A172 (cell line): ENCODE measurements around the gene LYSMD3. TPM values are rescaled to one million over a fixed set of nuclear protein-coding genes. Genes with fewer than 3 reads are reported as not detected.
A peak's percentile ranks its signal among the peaks of the same experiment; 100 is the strongest.
"Not testable (repeated sequence)": the region's sequence is repeated elsewhere in the genome, so short reads cannot be mapped to it uniquely, and the experiment has no call there.

Experiments used
- DNase-seq: peaks from one replicate; pipeline ENCODE4 v3.0.0-alpha.2; 2015; ENCODE audit warnings: low spot score
- total RNA-seq: library from RNA; depleted of rRNA; stranded (reverse); fragments of >200 nt; shearing (Covaris generic); gene quantifications from 2 replicates; pipeline ENCODE4 v1.2.3, GENCODE V29; 2014; rRNA removed

LYSMD3 gene
- 14.7 and 17.7 TPM in 2 replicates for total RNA-seq

GRCh38 chr5:90529194-90529938, at the start of gene LYSMD3:
Gene LYSMD3, minus strand, starts transcription at chr5:90529584. Its CDS starts 4,295 bp downstream, at chr5:90525289.
- peak; percentile 91 for DNase-seq

GRCh38 chr5:90576566-90576965, 47.2 kb upstream of the LYSMD3 start:
- not testable (repeated sequence) for DNase-seq

DNA sequence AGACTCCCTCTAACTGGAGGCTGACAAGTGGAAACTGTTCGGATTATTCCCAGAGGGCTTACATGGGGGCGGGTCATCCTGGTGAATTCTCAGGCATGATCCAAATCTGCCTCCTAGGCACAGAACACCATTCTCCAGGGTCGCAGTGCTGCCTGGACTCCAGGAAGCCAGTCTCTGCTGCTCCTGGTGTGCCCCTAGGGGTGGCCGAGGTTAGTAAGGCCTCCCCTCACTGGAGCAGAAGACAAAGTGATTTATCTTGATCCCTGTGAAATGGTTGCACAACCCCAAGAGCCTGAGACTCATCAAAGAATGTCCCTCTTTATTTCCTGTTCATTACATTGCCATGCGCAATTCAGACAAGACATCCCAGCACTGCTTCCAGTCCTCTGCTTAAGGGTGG, 46.3 kb upstream of the LYSMD3 start:
- no peak for DNase-seq

GRCh38 chr5:90571147-90571773, 41.9 kb upstream of the LYSMD3 start:
- DNase-seq, result no peak

GRCh38 chr5:90570034-90570433, 40.6 kb upstream of the LYSMD3 start:
- no peak for DNase-seq

DNA sequence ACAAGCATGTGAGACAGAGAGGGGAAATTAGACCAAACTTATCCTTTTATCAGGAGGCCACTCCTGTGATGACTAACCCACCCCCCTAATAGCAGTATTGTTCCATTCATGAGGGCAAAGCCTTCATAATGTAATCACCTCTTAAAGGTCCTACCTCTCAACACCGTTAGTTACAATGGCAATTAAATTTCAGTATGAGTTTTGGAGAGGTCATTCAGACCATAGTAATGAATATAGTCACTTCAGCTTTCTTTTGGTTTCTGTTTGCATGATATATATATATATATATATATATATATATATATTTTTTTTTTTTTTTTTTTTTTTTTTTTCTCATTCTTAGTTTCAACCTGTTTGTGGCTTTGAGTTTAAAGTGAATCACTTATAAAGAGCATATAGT, 39.7 kb upstream of the LYSMD3 start:
- DNase-seq, result no peak

DNA sequence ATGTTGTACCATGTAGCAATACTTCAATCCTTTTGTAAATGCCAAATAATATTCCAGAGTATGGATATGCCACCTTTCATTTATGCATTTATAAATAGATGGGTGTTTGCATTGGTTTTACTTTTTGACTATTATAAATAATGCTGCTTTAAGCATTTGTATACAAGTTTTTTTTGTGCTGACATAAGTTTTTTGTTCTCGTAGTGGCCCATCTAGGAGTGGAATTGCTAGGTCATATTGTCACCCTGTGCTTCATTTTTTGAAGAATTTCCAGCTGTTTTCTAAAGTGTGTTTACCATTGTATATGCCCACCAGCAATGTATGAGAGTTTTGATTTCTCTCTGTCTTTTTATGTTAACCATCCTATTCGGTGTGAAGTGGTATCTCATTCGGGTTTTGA, 36.1 kb upstream of the LYSMD3 start:
- no peak for DNase-seq

DNA sequence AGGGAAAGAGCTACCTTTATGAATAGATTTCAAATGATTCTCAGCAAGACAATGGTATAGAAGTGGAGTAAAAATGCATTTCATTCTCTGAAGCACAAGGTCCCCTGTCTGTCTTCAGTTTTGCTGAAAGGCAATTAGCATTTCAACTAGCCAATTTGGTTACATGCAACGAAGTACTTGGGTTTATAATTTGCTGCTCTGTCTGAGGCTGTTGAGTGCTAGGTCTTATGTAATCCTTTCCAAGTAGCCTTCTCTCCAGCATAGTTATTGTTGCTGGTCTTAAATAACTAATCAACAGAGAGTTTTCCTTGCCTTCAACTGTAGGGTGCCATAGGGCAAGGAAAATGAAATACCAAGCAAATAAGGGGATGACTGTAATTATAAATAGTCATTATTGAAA, 33.7 kb upstream of the LYSMD3 start:
- DNase-seq, result no peak

- DNase-seq, result no peak
Measured at GRCh38 chr5:90562341-90562740, 33.0 kb upstream of the LYSMD3 start.

GRCh38 chr5:90561766-90562165, 32.4 kb upstream of the LYSMD3 start:
- DNase-seq, result no peak

GRCh38 chr5:90560771-90561170, 31.4 kb upstream of the LYSMD3 start:
- no peak for DNase-seq

DNA sequence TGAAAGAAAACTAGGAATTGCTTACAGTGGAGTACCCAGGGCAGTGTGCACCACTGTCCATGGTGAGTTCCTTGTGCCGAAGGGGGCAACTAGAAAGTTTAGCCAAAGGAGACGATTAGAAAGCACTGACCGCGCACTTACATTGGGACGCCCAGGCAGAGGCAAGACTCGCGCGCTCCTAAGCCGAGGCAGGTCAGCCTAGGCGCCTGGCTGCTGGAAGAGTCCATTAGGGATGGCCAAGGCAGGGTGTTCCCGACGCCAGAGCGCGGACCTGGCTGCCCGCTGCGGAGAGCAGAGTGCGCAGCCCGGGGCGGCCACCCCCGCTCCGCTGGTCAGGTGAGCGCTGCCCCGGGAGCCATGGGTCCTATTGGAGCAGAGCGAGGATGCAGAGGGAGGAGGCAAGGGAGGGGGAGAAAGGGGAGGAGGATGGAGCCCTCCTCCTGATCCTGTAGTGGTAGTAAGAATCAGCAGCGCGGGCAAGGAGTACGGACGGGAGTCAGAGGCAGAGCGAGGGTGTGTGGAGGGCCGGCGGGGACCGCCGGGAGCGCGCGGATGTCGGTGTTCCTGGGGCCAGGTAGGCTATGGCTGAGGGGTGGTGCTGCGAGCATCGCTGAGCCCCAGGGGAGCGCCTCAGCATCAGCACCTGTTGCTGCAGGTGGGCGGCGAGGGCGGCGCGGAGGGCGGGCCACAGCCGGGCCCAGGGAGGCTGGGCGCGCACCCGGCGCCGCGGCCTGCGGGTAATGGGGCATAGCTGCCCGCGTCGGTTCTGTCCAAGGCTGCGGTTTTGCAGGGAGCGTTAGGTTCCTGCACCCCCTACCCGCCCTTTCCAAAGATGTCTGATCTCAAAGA, 29.2 kb upstream of the LYSMD3 start, which contains the start of gene ADGRV1:
Gene ADGRV1 (plus strand): TSS at position 454 of the 849 bp plus-strand sequence. CDS start 99 bp downstream, at position 553.
- peak; percentile 19 for DNase-seq

- no peak for DNase-seq
Measured at GRCh38 chr5:90557871-90558270, 28.5 kb upstream of the LYSMD3 start.

- no peak for DNase-seq
Measured at GRCh38 chr5:90557391-90557790, 28.0 kb upstream of the LYSMD3 start.

DNA sequence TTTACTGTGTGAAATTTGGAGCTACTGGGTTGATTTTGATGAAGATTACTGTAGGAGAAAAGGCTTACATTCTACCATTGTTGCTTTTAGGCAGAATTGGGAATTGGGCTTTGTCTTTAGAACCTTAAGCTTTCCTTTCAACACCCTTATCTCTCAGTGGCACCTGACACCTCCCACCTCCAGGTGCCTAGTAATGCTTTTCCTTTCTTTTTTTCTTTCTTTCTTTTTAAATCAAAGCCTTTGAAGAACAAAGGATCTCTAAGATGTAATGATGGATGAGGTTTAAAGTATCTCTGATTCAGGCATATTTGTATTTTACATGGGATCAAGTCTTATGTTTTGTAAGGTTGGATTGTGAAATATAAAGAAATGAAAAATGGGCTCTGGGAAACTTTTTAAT, 26.3 kb upstream of the LYSMD3 start:
- no peak for DNase-seq

DNA sequence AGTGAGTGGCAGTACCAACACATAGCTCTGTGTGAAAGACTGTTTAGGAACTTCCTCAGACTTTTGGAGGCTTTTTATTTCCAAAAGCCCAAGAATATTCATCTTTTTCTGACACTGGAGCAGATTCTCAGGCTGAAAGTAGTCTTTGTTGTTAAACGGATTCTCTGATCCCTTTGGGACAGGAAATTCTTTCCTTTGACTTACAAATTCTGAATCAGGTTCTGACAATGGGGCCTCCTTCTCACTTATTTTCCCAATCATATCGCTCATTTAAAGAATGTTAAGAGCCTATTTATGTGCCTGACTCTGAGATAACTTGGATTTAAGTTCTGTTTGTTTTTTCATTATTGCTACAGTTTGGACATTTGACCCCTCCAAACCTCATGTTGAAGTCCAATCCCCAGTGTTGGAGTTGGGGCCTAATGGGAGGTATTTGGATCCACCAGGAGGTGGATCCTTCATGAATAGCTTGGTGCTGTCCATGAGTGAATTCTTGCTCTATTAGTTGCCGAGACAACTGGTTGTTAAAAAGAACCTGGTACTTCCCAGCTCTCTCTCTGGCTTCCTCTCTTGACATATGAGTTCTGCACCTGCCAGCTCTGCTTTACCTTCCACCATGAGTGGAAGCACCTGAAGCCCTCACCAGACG, 25.1 kb upstream of the LYSMD3 start:
- no peak for DNase-seq

DNA sequence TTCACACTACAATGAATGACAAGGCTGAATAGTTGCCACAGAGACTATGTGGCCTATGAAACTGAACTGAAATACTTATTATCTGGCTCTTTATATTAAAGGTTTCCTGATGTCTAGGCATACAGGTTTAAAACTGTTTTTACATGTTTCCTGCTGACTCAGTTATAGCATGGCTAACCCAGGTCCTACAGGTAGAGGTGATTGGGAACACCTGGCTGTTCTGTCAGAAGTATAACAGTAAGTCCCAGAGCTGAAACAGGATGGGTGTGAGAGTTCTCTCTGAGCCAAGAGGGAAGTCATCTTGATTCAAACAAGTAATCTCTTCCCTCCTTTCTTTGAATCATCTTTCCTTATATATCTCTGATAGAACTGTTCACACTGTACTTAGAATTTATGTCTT, 24.3 kb upstream of the LYSMD3 start:
- no peak for DNase-seq

DNA sequence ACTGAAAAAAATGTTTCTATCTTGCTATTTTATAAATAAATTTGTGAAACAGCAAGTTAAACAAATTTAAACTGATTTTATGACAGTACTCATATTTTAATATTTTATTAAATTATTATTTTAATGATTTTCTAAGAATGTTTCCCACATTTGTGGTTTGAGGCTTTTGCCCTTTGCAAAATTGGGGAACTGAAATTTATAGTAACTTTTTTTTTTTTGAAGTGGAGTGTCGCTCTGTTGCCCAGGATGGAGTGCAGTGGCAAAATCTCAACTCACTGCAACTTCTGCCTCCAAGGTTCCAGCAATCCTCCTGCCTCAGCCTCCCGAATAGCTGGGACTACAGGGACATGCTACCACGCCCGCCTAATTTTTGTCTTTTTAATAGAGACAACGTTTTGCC, 22.0 kb upstream of the LYSMD3 start:
- DNase-seq, result no peak

GRCh38 chr5:90550963-90551362, 21.6 kb upstream of the LYSMD3 start:
- DNase-seq, result no peak

GRCh38 chr5:90549729-90550275, 20.4 kb upstream of the LYSMD3 start:
- no peak for DNase-seq

DNA sequence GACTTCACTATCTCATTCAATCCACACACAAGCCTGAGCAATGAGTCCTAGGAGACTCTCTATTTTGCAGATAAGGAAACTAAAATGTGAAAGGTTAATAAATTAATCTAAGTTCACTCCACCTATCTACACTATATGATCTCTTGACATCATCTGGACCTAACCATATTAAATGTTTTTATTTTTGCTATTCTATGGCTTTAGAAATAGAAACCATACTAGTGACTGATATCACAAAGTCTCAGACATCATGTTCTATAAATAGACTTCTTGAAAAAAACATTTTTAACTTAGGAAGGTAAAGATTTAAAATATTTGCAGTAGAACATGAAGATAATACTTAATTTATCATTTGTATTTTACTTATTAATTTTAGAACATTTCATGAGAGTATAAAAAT, 19.8 kb upstream of the LYSMD3 start:
- DNase-seq, result no peak
